Iris pigment epithelial cell (primary cell): ENCODE measurements around the gene P3H2.
A peak's percentile ranks its signal among the peaks of the same experiment; 100 is the strongest.

Experiments used
- DNase-seq: peaks from one replicate; pipeline ENCODE4 v3.0.0-alpha.2; 2011; ENCODE audit warnings: low read depth

P3H2 gene

DNA sequence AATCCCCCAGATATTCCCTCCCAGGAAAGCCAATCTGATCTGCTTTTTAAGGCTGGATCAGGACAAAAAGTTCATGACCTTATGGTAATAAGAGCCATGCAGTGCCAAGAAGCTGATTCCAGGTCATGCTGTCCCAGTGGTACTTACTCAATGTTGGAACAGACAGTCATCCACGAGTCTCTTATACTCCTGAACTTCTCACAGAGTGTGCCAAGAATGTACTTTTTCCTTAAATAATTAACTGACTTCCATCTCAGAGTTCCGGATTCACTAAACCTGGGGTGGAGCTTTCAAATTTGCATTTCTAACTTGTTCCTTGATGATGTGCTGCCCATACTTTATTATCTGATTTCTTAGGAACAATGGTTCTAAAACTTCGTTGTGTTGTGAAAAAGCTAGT, 3.4 kb upstream of the P3H2 start:
- DNase-seq: no peak

DNA sequence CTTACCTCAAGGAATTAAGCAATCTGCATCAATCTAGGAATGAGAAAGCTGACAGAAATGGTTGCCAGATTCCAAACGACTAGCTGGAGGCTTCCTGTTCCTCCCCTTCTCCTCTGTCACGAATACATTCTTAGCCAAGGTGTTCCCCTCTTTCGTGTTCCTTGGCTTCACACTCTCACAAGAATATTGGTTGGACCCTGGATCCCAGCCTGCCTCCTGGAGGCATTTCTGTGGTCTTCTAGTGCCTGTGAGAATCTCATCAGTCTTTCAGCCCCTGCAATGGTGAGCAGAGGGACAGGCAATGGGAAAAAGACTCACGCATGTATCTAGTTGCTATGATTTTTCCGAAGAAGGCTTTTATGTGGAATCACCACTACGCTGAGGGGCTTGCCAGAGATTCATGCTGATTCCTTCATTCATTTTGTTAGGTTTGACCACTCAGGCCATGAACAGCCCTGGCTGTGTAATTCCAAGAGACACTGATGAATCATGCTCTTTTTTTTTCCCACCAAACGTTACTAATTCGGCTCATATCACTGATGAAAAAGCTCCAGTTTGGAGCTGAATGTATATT, 1.6 kb upstream of the P3H2 start:
- peak; percentile 73 for DNase-seq

DNA sequence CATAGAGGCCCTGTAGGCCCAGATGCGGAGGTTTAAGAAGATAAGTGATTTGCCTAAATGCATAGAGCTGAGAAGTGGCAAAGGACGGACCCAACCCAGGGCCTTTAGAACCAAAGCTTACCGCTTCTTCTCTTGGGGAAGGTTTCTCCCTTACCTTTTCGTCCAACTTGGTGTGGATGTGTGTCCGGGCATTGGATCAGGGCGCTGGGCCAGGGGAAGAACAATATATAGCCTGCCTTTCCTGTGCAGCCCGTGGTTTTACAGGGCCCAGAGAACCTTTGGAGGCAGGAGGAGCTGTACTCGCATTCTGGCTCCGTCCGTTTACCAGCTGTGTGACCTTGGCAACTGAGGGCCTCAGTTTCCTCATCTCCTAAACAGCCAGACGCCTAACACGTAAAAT, 686 bp upstream of the P3H2 start:
- no peak for DNase-seq

DNA sequence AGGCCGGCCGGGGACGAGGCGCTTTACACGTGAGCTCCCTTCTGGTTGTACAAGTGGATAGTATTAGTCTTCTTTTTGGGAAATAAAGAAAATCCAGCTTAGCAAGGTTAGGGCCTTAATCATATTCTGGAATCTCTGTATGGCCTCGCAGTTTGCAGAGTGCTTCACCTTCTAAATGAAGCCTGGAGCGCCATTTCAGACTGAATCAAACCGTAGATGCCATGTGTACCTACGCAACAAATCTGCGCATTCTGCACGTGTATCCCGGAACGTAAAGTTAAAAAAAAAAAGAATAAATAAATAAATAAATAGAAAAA, 322 bp upstream of the P3H2 start:
- no peak for DNase-seq

DNA sequence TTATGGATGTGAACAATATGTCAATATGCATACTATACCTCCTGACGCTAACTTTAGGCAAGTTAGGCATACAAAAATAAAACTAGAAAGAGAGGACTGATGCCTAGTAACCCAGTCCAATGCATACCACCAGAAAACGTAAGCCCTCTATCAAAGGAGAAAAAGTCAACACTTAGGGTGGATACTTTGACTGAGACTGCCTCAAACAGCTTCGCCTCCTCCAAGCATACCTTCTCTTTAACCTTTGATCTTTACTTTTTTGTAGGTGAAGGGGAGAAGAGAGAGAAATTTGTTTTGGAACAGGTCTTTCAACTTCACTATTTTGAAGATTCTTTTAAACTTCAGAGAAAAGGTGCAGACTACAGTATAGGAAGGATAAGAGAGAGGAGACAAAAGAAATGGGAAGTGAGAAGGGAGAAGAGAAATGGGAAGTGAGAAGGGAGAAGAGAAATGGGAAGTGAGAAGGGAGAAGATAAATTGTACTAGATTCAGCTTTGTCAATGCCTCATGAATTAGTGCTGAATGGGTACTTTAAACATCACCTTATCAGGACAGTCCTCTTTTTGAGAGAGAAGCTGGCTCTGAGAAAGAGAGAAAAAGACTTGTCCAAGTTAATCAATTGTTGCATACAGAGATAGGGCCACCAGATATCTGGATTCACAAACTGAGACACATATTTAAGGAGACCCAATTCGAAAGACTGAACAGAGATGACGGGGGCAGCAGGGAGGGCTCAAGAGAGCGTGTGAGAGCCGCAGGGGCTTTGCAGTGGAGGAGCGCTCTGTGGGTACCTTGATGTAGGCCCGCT, 1.0 kb downstream of the P3H2 start:
- no peak for DNase-seq

DNA sequence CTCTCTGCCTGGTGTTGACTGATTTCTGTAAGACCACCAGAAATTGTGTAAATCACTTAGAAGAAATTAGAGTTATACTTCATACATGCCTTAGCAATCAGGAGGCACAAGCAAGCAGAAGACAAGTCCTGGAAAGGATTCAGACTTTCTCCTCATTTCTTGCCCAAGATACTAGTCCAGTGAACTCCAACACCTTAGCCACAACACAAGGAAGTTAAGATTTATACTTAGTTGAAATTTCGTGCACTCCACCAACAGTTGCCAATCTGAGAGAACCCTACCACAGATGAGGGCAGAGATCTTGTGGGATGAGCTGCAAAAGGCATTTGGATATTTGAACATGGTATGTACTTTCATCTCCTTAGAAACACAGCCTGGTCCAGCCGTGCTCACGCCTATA, 2.3 kb downstream of the P3H2 start:
- DNase-seq: peak; percentile 38

DNA sequence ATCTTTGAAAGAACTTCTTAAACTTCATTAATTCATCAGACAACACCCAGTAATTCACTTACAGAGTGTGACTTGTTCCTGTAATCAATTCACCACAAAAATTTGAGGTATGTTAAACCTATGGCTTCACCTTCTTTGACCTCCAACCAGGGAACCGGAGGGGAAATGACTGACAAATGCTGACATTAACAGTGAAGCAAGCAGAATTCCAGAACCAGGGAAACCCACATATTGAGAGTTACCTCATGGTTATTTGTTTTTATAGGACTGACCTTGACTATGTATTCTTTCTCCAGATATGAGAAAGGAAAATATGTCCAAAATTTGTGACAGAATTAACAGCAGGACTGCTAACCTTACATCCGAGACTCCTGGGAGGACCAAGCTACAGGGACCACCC, 2.7 kb downstream of the P3H2 start:
- peak; percentile 69 for DNase-seq

DNA sequence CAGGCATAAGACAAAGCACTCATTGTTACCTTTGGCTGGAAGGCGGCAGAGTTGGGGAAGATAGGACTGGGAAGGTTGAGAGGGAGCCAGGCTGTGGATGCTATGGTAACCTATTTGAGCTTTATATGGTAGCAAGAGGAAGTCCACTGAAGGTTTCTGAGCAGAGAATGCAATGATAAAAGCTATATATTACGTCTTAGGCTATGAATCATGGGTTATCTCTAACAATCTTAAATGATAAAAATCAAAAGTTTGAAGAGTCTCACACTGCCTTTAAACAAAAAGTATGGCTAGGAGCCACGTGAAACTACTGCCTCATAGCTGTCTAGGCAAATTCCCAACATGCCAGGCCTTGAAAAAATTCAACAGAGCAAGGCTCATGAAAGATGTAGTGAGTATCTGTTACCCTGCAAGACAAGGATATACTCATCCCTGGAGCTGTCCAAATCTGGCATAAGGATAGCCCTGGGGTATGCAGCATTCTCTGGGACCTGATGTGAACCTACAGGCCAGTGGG, 4.1 kb downstream of the P3H2 start:
- peak; percentile 83 for DNase-seq

DNA sequence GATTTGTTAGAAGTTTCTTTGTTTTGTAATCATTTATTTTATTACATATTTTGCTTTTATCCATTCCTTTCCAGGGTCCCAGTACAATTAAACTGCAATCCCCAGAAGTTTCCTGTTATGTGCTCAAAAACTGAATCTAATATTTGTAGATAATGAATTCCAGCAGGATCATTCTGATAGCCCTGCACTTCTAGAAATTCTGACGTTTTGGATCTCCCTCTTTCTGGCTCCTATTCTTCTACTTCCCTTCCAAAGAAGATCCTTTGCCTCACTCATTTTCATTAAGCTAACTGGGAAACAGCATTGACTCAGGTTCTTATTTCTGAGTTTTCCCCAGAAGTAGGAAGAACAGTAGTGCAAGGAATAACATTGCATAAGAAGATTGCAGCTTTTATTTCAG, 9.9 kb downstream of the P3H2 start:
- no peak for DNase-seq

DNA sequence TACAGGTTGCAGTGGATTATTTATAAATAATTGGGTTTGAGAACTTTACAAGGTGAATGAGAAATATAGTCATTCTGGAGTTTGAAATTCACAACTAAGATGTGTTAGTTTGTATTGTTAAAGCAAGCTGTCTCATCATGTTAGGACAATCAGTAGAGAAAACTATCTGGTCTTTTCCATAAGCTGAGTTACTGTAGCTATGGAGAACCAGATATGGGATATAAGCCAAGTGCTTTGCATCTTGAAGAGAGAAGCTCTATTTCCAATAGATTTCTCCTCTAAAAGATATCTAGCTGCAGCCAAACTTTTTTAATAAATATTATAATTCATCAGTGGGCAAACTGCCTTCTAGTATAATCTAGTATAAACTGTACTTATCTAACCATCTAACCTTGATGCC, 11.3 kb downstream of the P3H2 start:
- DNase-seq: no peak

DNA sequence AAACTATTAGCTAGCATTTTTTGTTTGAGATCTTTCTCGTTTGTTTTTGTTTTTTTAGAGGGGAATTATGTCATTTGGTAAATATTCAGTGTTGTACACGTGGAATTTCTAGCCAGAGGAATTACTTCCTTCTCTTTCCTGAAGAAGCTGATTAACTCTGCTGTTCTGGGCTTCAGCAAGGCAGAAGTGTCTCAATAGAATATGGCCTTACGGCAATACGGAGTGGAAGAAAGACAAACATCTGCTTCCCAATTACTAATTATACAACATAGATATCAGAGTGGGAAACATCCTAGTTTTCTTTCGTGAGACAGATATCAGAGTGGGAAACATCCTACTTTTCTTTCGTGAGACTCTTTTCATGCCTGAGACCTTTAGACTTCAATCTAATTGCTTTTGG, 11.9 kb downstream of the P3H2 start:
- DNase-seq: no peak

DNA sequence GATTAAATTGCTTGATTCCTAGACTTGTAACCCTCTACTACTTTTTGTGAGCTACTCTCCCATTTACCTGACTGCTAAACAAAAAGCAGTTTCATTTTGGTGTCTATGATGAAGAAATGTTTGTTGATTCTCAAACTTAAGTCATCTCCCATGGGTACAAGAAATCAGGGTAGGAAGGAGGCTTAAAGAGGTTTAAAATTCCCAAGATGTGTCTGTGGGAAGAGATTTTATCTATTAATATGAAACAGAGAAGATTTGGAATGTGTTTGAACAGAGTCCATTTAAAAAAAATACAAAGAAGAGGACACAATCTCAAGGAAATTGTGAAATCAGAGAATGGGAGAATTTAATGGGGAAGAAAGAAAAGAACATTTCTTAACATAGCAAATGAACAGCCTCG, 14.8 kb downstream of the P3H2 start:
- no peak for DNase-seq

DNA sequence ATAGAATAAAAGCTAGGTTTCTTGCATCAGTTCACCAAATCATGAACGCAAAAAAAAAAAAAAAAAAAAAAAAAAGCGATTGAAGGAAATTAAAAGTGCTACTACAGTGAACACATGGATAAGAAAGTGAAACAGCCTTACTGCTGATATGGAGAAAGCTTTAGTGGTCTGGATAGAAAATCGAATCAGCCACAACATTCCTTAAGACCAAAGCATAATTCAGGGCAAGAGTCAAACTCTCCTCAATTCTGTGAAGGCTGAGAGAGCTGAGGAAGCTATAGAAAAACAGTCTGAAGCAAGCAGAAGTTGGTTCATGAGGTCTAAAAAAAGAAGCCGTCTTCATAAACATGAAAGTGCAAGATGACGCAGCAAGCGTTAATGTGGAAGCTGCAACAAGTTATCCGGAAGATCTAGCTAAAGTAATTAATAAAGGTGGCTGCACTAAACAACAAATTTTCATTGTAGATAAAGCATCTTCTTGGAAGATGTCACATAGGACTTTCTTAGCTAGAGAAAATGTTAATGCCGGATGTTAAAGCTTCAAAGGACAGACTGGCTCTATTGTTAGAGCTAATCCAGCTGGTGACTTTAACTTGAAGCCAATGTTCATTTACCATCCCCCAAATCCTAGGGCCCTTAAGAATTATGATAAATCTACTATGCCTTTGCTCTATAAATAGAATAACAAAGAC, 19.2 kb downstream of the P3H2 start:
- DNase-seq: peak; percentile 85

DNA sequence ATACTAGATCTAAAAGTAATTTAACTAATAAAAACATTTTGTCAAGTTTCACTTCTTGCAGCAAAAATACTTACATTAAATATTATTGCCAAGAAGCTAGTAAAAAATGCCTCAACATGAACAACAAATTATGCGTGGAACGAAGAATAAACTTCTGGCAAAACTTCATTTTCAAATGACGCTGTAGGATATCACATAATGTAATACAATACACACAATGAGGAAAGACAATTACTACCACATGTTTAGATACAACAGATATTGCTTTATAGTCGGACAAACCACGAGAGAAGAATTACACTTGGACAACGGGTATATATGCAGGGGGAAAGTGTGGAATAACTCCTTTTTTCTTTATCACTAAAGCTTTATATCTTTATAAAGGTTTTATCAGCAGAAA, 21.6 kb downstream of the P3H2 start:
- DNase-seq: no peak

DNA sequence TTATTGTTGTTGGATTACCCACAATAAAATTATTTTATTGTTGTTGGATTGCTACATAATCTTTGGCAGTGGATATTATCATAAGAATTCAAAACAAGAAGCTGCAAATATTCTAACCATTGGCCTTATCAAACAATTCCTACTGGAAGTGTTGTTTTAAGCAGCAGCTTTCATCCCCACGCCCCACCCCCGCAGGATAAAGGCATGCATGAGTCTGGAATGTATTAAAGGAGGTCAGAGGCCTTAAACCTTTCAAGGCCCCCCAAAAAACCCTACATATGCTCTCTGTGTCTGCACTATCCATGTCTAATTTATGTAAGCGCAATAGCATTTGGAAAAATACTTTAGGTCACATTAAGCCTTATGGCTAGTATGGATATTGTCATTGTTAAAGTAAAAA, 23.1 kb downstream of the P3H2 start:
- DNase-seq: no peak

DNA sequence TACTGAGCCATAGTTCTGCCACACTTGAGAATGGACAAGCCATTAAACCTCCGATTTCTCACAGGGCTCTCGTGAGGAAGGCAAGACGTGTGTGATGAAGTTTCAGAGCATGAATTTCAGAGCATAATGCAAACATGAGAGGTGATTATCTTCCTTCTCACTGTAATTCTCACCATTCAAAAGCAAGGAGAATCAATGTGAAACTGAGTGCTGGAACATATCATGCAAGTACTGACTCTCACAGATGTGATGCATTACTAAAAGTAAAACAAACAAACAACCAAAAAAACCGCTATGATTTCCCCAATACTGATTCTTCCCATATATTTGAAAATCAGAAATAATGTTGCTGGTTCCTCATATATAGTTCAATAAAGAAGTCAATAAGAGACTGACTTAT, 23.7 kb downstream of the P3H2 start:
- DNase-seq: no peak

DNA sequence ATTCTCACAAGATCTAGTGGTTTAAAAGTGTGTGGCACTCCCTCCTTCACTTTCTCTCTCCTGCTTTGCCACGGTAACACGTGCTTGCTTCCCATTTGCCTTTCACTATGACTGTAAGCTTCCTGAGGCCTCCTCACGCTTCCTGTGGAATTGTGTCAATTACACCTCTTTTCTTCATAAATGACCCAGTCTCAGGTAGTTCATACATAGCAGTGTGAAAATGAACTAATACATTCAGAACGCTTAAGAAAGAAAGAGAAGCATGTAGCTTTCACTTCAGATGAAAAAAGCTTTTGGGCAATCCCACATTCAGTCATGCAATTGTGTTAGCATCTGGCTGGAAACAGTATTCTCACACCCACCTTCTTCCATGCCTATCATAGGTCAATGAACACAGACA, 24.4 kb downstream of the P3H2 start:
- DNase-seq: no peak

DNA sequence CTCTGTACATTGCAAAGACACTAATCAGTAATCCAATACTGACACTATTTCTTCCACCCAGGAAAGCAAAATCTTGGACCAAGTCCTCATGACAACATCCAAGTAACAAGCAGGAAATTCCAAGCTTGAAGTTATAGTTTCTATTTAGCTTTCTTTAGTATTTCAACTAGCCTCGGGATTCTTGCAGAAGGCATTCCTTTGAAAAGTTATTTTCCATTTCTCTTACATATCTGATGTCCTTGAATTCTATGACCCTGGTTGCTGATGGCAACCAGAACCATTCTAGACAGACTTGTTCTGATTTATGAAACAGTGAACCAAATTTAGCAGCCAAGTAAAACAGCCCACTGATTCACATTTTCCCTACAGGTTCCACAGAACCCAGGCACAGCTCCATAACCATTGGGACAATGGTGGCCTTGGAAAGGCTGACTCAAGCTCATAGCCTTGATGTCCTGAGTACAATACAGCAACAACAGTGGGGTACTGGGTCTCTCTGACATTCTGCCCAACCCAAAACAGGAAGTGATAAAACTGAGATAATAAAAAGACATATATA, 26.5 kb downstream of the P3H2 start:
- DNase-seq: peak; percentile 58

DNA sequence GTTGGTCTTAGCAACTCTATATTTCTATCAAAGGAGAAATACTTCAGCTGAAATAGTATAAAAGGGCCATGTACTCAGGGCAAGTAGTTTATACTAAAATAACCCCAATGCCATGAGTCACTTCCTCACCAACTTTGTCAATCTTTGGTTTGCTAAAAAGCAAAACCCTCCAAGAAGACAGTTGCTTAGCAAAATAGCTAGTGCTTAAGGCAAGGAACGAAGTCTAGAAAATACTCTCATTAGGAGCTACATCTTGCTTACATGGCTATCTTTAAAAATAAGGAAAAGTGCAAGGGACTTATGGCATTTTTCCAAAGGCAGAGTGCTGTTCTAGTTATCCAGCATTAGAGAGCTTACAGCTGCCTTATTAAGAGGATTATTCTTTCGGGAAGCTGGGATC, 28.4 kb downstream of the P3H2 start:
- DNase-seq: peak; percentile 92

DNA sequence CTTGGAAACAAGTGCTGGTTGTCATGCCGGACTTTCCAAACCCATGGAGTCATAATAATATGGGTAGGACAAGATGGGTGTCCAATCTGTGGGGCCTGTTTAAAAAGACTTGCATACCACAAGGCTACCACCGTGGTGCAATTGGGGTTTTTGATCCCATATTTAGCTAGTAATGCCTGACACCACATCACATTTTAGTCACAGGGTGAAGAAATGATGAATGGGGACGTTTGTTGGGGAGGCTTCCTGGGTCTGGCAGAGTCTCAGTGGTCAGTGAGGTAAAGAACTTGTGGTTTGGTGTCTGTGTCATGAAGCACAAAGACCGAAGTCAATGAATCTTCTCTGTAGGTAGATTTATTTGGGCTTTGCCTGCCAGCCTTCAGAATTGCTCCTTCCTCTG, 31.0 kb downstream of the P3H2 start:
- no peak for DNase-seq

DNA sequence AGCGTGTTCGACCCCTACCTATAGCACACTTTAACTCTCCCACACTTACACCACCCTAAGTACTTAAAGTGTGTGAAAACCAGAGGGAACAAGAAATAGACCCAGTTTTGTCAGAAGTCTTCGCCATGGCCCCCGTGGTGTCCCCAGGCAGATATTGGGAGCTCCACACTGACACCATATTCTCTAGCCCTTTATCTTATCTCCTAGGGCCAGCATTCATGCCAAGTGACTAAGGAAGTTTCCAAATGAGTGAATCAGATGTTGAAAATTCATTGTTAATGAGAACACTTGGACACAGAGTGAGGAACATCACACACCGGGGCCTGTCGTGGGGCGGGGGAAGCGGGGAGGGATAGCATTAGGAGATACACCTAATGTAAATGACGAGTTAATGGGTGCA, 31.8 kb downstream of the P3H2 start:
- DNase-seq: peak; percentile 54

DNA sequence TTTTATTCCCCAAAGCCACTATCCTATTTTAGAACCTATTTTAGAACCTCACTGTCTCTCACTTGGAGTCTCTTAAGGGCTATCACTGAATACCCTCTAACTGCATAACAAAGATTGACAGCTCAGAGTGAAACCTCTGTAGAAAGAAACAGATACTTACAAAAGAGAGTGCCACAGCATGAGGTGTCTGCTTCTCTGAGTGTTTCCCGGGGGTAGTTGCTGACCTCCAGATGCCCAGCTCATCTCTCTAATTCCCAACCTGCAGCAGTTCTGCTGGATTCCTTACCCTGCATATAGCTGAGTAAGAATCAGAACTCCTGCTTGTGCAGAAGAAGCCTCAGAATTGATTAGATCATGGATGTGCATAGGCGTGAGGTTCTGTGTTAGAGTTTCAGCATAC, 34.5 kb downstream of the P3H2 start:
- no peak for DNase-seq

DNA sequence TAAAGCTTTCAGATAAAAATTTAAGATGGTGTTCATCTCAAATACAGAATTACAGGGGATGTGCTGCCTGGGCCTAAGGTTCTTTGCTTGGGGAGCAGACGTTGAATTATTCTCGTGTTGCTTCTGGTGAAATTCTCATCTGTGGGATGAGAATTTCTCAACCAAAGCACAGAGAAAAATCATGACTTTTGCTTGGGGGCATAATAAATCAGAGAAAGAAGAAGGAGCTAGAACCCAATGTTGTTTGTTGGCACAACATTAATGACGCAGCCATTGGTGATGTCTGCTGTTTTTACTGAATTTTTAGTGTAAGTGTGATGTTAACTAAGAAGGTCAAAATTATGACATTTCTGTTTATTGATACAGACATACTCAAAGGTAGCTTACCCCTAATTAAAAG, 35.7 kb downstream of the P3H2 start:
- no peak for DNase-seq
